Measurements from ENCODE around the gene UBE2G2.

Gene UBE2G2

GRCh38 chr21:44814498-44815023, 12.9 kb upstream of the UBE2G2 start:
- DNase-seq = no peak

DNA sequence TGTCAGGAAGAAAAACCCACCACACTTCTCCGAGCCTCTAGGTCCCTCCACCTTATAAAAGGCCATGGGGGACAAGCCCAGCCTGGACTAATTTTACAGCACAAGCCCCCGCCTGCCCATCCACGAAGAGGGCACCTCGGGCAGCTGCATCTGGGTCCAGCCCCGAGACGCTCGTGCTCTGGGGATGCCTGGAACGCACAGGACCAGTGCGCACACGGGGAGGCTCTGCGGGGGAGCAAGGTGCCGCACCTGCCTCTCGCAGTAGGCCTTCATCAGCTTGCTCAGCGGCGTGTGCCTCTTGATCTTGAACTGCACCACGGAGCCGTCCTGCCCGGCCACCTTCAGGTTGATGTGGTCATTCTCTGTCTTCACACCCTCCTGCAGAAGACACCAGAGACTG, 12.1 kb upstream of the UBE2G2 start:
- DNase-seq = no peak

DNA sequence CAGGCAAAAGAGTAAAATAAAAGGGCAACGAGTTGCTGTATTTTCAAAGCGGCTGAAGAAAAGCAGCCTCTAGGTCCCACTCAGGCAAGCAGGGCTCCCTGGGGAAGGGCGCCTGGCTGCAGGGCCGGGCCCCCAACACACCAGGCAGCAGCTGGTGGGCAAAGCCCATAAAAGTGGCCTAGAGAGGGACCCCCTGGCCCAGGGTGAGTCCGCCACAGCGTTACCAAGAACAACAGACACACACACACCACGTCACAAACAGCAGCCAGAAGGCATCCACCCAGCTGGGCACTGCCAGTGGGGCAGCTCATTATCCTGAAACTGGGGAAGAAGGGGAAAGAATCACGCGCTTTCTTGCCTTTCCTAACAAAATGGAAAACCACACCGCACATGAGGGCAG, 11.5 kb upstream of the UBE2G2 start:
- no peak for DNase-seq

DNA sequence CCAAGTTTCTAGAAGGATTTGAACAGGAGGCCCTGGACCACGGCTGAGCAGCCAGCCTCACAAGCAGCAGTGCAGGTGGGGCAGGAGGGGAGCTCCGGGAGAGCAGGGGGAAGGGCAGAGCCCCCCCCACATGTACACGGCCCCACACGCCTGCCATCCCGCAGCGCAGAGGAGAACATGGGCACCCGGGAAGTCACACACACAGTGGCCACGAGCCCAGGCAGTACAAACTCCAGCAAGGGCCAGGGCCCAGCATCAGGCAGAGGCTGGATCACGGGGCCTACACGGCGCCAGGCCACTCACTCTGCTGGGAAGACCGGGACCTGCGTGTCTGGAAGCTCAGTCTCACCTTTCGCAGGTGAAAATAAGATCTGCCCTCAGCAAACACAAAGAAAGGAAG, 11.0 kb upstream of the UBE2G2 start:
- no peak for DNase-seq

DNA sequence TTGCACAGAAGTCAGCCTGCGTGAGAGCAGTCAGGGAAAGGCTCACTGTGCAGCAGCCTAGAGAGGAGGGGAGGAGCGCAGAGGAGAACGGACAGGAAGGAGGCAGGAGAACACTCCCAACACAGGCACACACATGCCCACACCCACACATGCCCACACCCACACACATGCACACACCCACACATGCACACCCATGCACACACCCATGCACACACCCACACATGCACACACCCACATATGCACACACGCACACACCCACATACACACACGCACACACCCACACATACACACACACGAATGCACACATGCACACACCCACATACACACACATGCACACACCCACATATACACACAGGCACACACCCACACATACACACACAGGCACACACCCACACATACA, 9.2 kb upstream of the UBE2G2 start:
- DNase-seq = no peak

DNA sequence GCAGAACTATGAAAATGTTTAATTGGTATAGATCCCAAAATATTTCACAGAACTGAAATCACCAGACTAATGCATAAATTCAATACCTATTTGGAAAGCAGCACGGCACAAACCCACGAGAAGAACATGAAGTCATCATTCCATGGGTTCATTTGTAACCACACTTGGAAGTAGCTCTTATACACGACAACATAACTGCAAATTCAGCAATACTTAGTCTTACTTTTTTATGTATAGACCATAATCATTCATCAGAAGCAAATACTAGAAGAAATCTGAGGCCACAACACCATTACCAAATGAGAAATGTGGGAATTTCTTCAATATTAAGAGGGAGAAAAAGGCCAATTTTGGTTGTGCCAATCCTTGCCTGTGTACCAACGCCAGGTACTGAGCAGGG, 4.2 kb upstream of the UBE2G2 start:
- DNase-seq = no peak

DNA sequence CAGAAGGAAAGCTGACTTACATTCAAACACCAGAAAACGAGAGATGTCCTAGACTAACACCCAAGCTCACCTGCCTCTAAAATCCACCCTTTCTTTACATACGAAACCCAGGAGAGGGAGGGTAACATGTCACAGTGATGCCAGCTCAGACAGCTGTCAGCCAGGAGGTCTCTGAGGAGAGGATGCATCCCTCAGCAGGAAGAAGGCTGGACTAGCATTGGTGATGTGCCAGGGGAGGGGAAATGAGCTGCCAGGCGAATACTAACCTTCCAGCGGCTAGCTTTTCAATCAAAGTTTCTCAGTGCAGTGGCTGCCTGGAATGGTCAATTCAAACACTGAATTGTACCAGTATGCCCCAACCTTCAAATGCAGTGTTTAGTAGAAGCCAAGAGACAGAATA, 3.6 kb upstream of the UBE2G2 start:
- no peak for DNase-seq

GRCh38 chr21:44804762-44805161, 3.1 kb upstream of the UBE2G2 start:
- no peak for DNase-seq

- no peak for DNase-seq
Measured at GRCh38 chr21:44803651-44804050, 2.0 kb upstream of the UBE2G2 start.

GRCh38 chr21:44802396-44803153, 955 bp upstream of the UBE2G2 start:
- no peak for DNase-seq

- peak in 1 of 2 donors; percentile 60 for DNase-seq
Measured at GRCh38 chr21:44800971-44801467, 601 bp downstream of the UBE2G2 start.

DNA sequence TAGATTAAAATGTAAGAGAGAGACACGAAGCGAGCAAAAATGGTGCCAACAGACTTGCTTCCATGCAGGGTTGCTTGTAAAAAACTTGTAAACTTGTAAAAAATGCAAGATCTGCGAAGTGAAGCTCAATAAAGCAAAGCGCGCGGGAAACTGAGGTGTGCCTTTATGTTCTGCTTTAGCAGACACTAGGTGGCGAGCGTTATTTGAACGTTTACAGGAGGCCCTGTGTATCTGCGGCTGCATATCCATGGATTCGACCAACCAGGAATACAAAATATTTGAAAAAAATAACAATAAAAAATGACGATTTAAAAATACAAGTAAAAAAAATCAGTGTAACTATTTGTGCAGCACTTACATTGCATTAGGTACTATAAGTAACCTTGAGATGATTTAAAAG, 1.5 kb downstream of the UBE2G2 start:
- no peak for DNase-seq

GRCh38 chr21:44799646-44800045, 2.0 kb downstream of the UBE2G2 start:
- no peak for DNase-seq

DNA sequence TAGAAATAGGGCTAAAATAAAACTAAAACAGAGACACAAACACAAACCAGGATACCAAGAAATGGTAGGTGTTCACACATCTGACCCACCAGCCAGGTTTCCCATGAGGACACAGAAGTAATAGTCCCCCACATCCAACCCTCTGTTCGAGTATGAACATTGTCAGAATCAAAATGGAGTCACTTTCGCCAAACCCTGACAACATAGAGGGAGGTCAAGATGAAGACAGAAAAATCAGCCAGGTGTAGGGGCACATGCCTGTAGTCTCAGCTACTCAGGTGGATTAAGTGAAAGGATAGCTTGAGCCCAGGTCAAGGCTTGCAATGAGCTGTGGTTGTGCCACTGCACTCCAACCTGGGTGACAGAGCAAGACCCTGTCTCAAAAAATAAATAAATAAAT, 3.8 kb downstream of the UBE2G2 start:
- DNase-seq = no peak

- no peak for DNase-seq
Measured at GRCh38 chr21:44795342-44795741, 6.3 kb downstream of the UBE2G2 start.

DNA sequence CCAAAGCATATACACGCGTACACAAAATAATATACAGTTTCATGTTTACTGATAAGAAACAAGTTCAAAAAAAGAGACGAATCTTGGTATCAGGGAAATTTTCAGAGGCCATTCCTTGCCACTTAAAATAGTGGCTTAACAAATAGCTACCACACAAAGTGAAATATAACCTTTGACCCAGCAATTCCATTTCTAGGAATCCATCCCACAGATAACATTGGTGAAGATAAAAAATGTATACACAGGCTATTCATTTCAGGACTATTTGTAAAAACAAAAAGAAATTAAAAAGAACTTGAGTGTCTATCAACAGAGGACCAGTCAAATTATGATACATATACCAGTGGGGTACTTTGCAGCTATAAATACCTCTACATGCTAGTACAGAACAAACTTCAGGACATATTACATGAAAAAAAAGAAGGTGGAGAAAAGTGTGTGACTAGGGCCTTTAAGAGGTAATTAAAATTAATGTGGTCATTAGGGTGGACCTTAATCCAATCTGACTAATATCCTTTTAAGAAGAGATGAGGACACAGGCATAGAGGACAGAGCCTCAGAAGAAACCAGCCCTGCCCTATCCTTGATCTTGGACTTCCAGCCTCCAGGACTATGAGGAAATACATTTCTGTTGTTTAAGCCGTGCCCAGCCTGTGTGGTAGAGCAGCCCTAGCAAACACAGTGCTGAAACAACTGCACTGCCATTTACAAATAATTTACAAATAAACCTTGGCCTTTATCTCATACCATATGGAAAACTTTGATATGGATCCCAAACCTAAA, 7.8 kb downstream of the UBE2G2 start:
- DNase-seq = no peak

GRCh38 chr21:44792702-44793591, 8.7 kb downstream of the UBE2G2 start:
- peak; percentile 58 to 69 for DNase-seq

- no peak for DNase-seq
Measured at GRCh38 chr21:44791993-44792392, 9.6 kb downstream of the UBE2G2 start.

DNA sequence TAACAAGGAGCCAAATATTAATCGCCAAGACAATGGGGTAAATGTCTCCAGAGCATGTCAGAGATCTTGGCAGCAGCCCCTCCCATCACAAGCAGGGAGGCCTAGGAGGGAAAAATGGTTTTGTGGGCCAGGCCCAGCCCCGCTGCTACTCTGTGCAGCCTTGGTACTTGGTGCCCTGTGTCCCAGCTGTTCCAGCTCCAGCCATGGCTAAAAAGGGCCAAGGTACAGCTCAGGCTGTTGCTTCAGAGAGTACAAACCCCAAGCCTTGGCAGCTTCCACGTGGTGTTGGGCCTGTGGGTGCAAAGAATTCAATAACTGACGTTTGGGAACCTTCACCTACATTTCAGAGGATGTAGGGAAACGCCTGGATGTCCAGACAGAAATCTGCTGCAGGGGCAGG, 10.4 kb downstream of the UBE2G2 start:
- DNase-seq = no peak

- no peak for DNase-seq
Measured at GRCh38 chr21:44790368-44790767, 11.3 kb downstream of the UBE2G2 start.

DNA sequence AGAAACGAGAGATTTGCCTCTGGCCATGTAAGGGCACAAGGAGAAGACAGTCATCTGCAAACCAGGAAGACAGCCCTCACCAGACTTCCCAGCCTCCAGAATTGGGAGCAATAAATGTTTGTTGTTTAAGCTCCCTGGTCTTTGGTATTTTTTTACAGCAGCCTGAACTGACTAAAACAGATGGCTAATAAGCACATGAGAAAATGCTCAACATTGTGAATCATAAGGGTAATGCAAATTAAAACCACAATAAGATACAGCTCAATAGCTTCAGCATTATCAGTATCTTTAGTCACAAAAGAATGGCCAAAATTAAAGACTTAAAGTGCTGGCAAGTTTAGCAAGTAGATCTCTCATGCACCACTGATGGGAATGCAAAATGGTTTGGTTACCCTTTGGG, 11.7 kb downstream of the UBE2G2 start:
- no peak for DNase-seq

DNA sequence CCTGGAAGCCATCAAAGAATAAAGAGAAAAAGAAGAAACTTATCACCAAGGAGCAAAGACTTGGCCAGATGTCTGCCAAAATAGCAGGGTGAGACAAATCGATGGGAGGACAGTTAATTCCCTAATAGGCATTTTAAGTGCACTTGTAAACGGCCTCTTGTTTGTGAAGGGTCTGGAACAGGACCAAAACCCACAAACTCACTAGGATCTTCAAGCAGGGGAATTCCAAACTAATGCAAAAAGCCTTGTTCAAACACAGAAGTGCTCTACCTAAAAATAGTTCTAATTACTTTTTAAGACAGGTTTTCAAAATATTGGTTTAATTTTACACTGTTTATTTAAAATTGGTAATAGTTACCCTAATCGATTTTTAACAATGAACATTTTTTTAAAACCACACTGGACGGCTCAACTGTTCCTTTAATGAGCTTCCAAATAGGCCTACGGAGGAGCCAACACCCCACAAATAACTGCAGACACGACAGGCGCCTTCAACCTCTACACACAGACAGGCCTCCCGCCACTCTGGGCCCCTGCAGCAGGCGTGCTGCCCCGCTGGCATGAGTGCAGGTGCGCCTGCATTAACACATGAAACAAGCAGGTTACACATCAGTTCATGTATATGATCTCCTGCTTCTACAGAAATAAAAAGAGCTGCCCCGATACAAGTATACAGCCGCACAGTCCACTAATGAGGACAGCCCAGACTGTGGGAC, 15.8 kb downstream of the UBE2G2 start:
- DNase-seq = no peak
